HG02610 (cell line): ENCODE results near the gene MLXIPL.
"Not testable (repeated sequence)": the region's sequence is repeated elsewhere in the genome, so short reads cannot be mapped to it uniquely, and the experiment has no call there.

Source experiments
- ATAC-seq: cut with Tn5 transposase; IDR thresholded peaks from one replicate; pipeline ENCODE4 v1.9.1; 2021; ENCODE audit warnings: mild to moderate bottlenecking, moderate library complexity; ENCODE audit not compliant: unreplicated experiment

MLXIPL gene

GRCh38 chr7:73585196-73585595, 39.1 kb downstream of the MLXIPL start:
- ATAC-seq = no peak

GRCh38 chr7:73582664-73583202, 41.6 kb downstream of the MLXIPL start:
- no peak for ATAC-seq

GRCh38 chr7:73581006-73581405, 43.3 kb downstream of the MLXIPL start:
- ATAC-seq = not testable (repeated sequence)

- ATAC-seq = peak; percentile 89
These were observed 45.8 kb downstream of the MLXIPL start, which contains the start of gene TBL2 for GRCh38 chr7:73578342-73579128. TBL2 (minus strand) TSS chr7:73578579; CDS start chr7:73578549, 30 bp downstream.

- ATAC-seq = peak; percentile 15
These were observed 46.5 kb downstream of the MLXIPL start for GRCh38 chr7:73577627-73578341.

GRCh38 chr7:73573791-73574190, 50.5 kb downstream of the MLXIPL start:
- ATAC-seq = no peak

- no peak for ATAC-seq
These were observed 51.0 kb downstream of the MLXIPL start for GRCh38 chr7:73573276-73573675.

GRCh38 chr7:73572767-73573186, 51.5 kb downstream of the MLXIPL start:
- no peak for ATAC-seq

GRCh38 chr7:73570977-73571376, 53.3 kb downstream of the MLXIPL start:
- no peak for ATAC-seq

GRCh38 chr7:73570521-73570920, 53.8 kb downstream of the MLXIPL start:
- ATAC-seq = no peak

- no peak for ATAC-seq
These were observed 55.2 kb downstream of the MLXIPL start for GRCh38 chr7:73569042-73569608.

GRCh38 chr7:73567846-73568685, 56.3 kb downstream of the MLXIPL start:
- ATAC-seq = no peak

GRCh38 chr7:73567140-73567539, 57.2 kb downstream of the MLXIPL start:
- ATAC-seq = no peak

GRCh38 chr7:73566431-73566830, 57.9 kb downstream of the MLXIPL start:
- not testable (repeated sequence) for ATAC-seq

GRCh38 chr7:73565675-73566340, 58.5 kb downstream of the MLXIPL start:
- no peak for ATAC-seq

- no peak for ATAC-seq
These were observed 64.0 kb downstream of the MLXIPL start for GRCh38 chr7:73560109-73560835.

GRCh38 chr7:73557397-73558257, 66.7 kb downstream of the MLXIPL start, which contains the start of gene BCL7B:
BCL7B (minus strand) TSS chr7:73557690; CDS start chr7:73557578, 112 bp downstream.
- ATAC-seq = peak; percentile 29

- peak; percentile 89 for ATAC-seq
These were observed 67.3 kb downstream of the MLXIPL start for GRCh38 chr7:73557108-73557396.
